ENCODE measurements around the gene TPP1. TPM values are rescaled to one million over a fixed set of nuclear protein-coding genes. Genes with fewer than 3 reads are reported as not detected.

Gene TPP1
- total and polyA plus RNA-seq, 2 of the 13 experiments (the other 11 are each of a cell fraction or from before 2014, with no cell fraction given), result 13.9 to 74.6 TPM

DNA sequence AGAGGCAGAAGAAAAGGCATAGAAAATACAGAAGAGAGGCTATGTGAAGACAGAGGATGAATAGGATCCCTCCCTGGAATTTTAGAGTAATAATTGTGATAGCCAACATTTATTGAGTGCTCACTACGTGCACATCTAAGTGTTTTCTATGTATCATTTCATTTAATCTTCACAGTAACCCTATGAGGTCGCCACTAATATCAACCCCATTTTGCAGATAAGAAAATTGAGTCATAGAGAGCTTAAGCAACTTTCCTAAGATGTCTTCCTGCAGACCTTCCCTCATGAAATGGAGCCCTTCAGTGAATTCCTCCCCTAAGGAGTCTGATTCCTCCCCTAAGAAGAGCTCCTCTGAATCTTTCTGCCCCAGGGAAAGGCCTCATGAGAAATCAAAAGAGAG, 53.9 kb downstream of the TPP1 start:
- BruUV-seq (replicated peaks), result no TSS peak
- in situ Hi-C loops (cut with HindIII; ENCODE audit: extremely low pct_ligation_motif_present, low pct_unique_long_range_greater_than_20kb), result no loop called here
- no peak overlapping the region for H3K27ac ChIP-seq (ENCODE audit: extremely low read length, insufficient read depth, low read length)
- TF ChIP-seq HNF4G (IDR thresholded peaks at IDR 0.05; ENCODE audit: borderline replicate concordance, low read depth, low read length) (no peak), HNF4G (CRISPR knock-in tag; IDR thresholded peaks at IDR 0.05; ENCODE audit: borderline replicate concordance, low read depth) (no peak), KLF6 (CRISPR knock-in tag; IDR thresholded peaks at IDR 0.05) (no peak), IRX3 (CRISPR knock-in tag; IDR thresholded peaks at IDR 0.05; ENCODE audit: borderline replicate concordance, low read depth) (no peak), XBP1 (CRISPR knock-in tag; IDR thresholded peaks at IDR 0.05) (no peak), HDAC1 (CRISPR knock-in tag; IDR thresholded peaks at IDR 0.05) (no peak), ZC3H4 (CRISPR knock-in tag; IDR thresholded peaks at IDR 0.05; ENCODE audit: borderline replicate concordance) (no peak), ZNF251 (CRISPR knock-in tag; IDR thresholded peaks at IDR 0.05) (no peak), SNAPC2 (CRISPR knock-in tag; IDR thresholded peaks at IDR 0.05) (no peak), NONO (IDR thresholded peaks at IDR 0.05) (no peak), NONO (CRISPR knock-in tag; conservative IDR thresholded peaks at IDR 0.05) (no peak), ZFYVE20 (CRISPR knock-in tag; IDR thresholded peaks at IDR 0.05; ENCODE audit: borderline replicate concordance, low read depth) (no peak), ZBTB21 (CRISPR knock-in tag; IDR thresholded peaks at IDR 0.05) (no peak), MIXL1 (CRISPR knock-in tag; IDR thresholded peaks at IDR 0.05) (no peak), ZNF256 (CRISPR knock-in tag; conservative IDR thresholded peaks at IDR 0.05) (no peak), ZNF446 (CRISPR knock-in tag; IDR thresholded peaks at IDR 0.05) (no peak)
- TF ChIP-seq, protein P1, sequence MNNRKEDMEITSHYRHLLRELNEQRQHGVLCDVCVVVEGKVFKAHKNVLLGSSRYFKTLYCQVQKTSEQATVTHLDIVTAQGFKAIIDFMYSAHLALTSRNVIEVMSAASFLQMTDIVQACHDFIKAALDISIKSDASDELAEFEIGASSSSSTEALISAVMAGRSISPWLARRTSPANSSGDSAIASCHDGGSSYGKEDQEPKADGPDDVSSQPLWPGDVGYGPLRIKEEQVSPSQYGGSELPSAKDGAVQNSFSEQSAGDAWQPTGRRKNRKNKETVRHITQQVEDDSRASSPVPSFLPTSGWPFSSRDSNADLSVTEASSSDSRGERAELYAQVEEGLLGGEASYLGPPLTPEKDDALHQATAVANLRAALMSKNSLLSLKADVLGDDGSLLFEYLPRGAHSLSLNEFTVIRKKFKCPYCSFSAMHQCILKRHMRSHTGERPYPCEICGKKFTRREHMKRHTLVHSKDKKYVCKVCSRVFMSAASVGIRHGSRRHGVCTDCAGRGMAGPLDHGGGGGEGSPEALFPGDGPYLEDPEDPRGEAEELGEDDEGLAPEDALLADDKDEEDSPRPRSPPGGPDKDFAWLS (CRISPR knock-in tag; IDR thresholded peaks at IDR 0.05; ENCODE audit: borderline replicate concordance), result no peak
- TF ChIP-seq, protein P2, sequence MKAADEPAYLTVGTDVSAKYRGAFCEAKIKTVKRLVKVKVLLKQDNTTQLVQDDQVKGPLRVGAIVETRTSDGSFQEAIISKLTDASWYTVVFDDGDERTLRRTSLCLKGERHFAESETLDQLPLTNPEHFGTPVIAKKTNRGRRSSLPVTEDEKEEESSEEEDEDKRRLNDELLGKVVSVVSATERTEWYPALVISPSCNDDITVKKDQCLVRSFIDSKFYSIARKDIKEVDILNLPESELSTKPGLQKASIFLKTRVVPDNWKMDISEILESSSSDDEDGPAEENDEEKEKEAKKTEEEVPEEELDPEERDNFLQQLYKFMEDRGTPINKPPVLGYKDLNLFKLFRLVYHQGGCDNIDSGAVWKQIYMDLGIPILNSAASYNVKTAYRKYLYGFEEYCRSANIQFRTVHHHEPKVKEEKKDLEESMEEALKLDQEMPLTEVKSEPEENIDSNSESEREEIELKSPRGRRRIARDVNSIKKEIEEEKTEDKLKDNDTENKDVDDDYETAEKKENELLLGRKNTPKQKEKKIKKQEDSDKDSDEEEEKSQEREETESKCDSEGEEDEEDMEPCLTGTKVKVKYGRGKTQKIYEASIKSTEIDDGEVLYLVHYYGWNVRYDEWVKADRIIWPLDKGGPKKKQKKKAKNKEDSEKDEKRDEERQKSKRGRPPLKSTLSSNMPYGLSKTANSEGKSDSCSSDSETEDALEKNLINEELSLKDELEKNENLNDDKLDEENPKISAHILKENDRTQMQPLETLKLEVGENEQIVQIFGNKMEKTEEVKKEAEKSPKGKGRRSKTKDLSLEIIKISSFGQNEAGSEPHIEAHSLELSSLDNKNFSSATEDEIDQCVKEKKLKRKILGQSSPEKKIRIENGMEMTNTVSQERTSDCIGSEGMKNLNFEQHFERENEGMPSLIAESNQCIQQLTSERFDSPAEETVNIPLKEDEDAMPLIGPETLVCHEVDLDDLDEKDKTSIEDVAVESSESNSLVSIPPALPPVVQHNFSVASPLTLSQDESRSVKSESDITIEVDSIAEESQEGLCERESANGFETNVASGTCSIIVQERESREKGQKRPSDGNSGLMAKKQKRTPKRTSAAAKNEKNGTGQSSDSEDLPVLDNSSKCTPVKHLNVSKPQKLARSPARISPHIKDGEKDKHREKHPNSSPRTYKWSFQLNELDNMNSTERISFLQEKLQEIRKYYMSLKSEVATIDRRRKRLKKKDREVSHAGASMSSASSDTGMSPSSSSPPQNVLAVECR (CRISPR knock-in tag; IDR thresholded peaks at IDR 0.05; ENCODE audit: borderline replicate concordance), result no peak
- H3K9ac ChIP-seq (ENCODE audit: insufficient read depth, low read depth, low read length), result no peak overlapping the region
- H3K9me3 ChIP-seq (ENCODE audit: low read length), result no peaks in the 10 kb centered on the region
- H3K4me1 ChIP-seq (ENCODE audit: insufficient read depth, low read length), result no peaks in the 10 kb centered on the region
- ATAC-seq, result no peak
- H3K79me2 ChIP-seq (ENCODE audit: insufficient read depth, low read length), result no peaks in the 10 kb centered on the region
- H3K36me3 ChIP-seq (replicated peaks in 1 of 2; ENCODE audit: control insufficient read depth in 1 of 2, insufficient read depth in 2 of 2, low read length in 2 of 2), result no peaks in the 10 kb centered on the region
- no peak overlapping the region for H3K4me2 ChIP-seq (ENCODE audit: low read depth, low read length)
- no peaks in the 10 kb centered on the region for H3K27me3 ChIP-seq (ENCODE audit: control insufficient read depth in 1 of 2, insufficient read depth in 2 of 2, low read length in 2 of 2)
- FAIRE-seq, result no peak
- H2AFZ ChIP-seq (ENCODE audit: low read length), result no peak overlapping the region
- CTCF ChIA-PET (ENCODE audit: low intra/inter-chr PET ratio, low total read pairs), result no interaction called here
- intact Hi-C loops (cut with micrococcal nuclease; ENCODE audit: unreplicated experiment), result no loop called here
- POLR2A ChIA-PET, result no interaction called here
- 32% methylated on average over 2 of the region's 2 CpGs for WGBS (ENCODE audit: low lambda C conversion rate)
- DNase-seq (ENCODE audit: low spot score), result no peak
- H3K4me3 ChIP-seq (replicated peaks in 1 of 3; ENCODE audit: insufficient read depth in 1 of 3, low read depth in 2 of 3, low read length in 3 of 3), result no peak overlapping the region
- no peaks in the 10 kb centered on the region for H4K20me1 ChIP-seq (ENCODE audit: insufficient read depth, low read length)

All from HepG2 (cell line).